DMS53 (cell line): ENCODE measurements around the gene CYP3A5.
A peak's percentile ranks its signal among the peaks of the same experiment; 100 is the strongest.
"Not testable (repeated sequence)": the region's sequence is repeated elsewhere in the genome, so short reads cannot be mapped to it uniquely, and the experiment has no call there.

Experiments
- DNase-seq: peaks from one replicate; lab custom pipeline; 2025; lab: John Stamatoyannopoulos, UW

Gene CYP3A5

DNA sequence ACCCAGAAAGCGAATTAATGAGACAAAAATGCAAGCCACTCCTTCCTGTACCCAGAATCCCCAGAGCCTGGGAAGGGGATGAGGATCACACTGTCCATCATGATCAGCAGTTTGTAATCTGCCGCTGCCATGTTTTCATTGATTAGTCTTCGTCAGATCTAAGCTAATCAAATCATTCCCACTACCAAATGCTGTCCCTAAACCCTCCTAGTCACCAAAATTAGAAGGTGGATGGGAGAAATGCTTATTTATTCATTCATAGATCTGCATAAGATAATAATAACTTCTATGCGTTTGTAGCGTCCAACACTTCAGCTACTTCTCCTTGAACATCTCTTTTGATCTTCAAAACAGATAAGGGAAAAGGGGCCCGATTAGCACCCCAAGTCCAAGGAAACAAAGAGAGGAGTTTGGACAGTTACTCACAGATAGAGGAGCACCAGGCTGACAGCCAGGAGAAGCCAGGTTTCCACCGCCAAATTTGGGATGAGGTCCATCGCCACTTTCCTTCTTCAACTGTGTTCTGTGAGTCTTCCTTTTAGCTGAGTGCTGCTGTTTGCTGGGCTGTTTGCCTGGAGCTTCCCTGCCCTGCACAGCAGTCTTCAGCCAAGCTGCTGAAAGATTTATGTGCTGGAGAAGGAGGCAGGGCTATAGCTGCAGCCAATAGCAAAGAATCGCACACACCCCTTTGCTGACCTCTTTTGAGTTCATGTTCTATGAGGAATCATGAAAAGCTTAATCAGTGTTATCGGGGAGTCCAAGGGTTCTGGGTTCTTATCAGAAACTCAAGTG is at the start of gene CYP3A5:
TSS of gene CYP3A5 (minus strand) at position 597 of the 792 bp plus-strand sequence. CDS start at position 497, 100 bp downstream.
- DNase-seq: peak; percentile 21

DNA sequence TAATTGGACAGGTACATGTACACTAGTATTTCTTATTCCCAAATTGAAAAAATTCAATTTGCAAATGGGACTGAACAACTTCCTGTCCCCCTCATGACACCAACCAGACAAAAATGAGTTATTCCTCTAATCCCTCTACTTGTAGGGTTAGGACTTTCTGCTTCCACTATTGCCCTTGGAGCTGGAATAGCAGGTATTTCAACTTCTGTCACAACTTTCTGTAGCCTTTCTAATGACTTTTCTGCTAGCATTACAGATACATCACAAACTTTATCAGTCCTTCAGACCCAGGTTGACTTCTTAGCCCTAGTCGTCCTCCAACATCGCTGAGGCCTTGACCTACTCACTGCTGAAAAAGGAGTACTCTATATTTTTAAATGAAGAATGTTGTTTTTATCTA is 48.8 kb upstream of the CYP3A5 start:
- no peak for DNase-seq

DNA sequence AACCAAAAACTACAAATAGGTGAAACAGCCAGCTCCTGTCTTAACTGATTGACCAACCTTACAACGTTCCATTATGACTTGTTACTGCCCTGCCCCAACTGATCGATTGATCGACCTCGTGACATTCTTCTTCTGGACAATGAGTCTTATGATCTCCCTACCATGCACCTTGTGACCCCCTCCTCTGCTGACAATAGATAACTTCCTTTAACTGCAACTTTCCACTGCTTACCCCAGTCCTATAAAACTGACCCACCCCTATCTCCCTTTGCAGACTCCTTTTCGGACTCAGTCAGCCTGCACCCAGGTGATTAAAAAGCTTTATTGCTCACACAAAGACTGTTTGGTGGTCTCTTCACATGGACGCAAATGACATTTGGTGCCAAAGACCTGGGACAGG is 43.4 kb upstream of the CYP3A5 start:
- DNase-seq: not testable (repeated sequence)

DNA sequence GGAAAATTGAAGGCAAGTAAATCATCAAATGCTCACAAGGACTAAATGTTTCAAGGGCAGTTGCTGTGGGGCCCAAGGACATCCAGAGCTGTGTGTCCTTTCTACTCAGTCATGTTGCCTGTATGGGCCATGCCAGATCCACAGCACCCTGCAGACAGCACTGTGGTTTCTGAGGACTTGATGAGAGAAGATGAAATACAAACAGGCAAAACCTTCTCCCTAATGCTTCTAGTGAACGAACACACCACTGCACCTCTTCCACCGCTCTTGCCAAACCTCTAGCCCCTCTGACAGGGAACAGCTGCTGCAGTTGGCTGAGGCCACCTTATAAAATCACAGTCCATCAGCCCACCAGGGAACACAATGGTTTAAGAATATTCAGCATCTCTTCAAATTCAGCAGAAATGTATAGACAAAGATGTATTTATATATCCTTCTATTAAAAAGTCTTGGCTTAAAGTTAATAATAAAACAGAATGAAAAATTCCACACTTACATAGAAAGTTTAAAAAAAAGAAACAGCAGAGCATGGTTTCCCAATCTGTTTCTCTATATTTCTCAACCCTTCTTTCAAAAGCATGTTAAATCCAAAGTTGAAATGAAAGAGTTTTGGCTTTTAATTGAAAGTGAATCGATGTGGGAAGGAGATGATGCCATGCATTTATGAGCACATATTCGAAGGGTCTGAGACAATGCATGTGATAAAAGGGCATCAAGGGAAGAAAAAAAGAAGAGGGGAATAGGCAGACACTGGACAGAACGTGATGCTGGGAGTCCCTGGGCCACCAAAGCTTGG is 41.2 kb upstream of the CYP3A5 start:
- no peak for DNase-seq

DNA sequence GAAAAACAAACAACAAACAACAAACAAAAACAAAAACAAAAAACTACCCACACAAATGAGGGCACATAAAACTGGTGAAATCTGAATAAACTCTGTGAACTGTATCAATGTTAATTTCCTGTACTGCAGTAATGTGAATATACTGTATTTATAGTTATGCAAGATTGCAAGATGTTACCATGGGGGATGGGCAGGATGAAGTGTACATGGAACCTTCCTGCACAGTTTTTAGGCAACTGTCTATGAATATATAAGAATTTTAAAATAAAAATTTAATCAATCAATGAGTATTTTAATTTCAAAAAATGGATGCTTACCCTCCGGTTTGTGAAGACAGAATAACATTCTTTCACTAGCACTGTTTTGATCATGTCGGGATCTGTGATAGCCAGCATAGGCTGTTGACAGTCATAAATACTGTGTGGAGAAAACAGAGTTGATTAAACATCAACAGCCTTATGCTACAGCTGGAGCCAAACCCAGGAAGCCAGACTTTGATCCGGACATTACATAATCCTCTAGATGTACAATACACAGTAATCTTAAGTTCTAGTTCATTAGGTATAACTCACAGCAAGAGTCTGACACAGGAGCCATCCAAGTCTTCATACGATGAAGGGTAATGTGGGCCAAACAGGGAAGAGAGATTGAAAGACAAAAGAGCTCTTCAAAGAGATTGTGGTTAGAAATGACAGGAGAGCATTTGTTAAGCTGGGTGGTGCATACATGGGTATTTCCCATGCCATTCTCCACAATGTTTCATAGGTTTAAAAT is 40.4 kb upstream of the CYP3A5 start:
- no peak for DNase-seq

DNA sequence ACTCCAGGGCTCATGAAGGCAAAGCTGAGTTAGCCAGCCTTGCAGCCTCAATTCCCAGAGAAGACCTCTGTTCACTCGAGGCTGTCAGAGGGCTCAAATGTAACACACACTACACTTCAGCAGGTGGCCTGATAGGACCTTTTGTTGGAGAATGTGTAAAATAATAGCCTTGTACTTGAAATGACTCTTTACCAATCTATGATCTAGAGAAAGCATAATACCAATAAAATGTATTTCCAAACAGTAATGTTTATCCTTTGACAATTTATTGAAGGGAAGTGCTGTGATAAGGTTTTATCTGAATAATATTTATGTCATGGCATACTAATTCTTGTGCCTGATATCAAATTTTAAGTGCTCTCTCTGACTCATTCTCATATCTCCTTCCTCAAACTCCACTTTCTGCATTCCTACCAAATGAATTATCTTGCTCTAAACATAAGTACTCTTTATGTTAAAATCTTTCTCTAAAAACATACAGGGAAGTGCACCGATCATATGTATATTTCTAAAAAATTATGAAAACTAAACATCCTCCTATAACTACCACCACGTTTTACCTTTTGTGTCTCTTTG is 34.3 kb upstream of the CYP3A5 start:
- no peak for DNase-seq

DNA sequence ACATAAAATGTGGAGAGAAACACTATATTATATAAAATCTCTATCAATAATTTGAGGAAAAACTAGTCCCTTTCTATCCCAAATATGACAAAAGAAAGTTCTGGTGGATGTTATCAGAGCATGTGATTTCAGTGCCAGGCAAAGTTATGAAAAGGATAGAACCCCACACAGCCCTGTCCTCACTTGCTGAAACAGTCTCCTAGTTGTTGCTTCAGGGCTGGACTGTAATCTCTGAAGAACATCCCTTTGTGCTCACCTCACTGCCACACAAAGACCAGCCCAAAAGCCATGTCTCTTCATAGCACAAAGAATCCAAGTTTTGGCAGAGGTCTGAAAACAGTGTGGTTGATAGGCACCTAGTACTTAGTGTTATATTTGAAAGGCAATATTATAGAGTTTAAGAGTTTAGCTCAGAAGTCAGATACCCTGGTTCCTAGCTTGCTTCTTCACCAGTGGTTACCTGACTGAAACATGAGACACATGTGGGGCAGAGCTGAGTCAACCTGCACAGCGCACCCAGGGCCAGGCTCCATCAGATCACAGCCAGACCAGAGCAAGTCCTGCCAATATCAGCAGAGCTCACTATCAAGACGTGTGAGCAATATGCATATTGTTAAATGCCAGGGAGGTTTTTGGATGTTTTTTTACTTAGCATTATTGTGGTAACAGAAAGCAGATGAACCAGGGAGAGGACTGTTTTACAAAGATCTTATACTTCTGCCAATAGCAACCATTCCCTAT is 30.2 kb upstream of the CYP3A5 start:
- no peak for DNase-seq

DNA sequence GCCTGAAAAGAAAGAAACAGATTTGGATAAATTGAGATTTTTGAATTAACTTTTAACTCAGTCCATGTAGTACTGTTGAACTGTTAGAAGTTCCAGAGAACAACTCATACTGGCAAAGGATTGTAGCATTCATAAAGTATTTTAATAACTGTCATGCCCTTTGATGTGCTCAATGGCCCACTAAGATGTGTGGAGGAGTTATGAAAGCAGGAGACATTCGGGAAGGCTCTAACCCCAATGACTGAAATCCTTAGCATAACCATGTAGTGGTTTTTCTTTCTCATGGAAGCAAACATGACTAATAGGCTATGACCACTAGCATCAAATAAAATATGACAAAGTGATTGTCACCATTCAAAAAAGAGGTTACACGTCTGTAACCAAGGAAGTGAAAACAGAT is 29.5 kb upstream of the CYP3A5 start:
- no peak for DNase-seq

DNA sequence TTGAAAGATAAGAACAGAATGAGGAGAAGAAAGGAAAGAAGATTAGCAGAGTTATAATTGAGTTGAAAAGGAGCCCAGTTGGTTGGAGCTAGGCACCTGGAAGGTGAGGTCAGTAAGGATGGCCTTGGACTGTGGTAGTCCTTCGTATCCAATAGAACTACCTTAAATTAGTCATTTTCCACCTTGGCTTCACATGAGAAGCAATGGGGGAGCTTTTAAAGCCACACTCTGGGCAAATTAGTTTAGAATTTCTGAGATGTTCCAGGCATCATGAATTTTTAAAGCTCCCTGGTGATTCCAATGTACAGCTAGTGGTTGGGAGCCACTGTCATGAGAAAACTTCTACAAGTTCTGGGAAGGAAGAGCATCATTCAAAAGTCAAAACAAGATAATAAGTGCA is 27.3 kb upstream of the CYP3A5 start:
- peak; percentile 74 for DNase-seq

DNA sequence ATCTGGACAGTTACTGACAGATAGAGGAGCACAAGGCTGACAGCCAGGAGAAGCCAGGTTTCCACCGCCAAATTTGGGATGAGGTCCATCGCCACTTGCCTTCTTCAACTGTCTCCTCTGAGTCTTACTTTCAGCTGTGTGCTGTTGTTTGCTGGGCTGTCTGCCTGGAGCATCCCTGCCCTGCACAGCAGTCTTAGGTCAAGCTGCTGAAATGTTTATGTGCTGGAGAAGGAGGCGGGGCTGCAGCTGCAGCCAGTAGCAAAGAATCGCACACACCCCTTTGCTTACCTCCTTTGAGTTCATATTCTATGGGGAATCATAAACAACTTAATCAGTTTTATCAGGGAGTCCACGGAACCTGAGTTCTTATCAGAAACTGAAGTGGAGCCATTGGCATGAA is 20.1 kb upstream of the CYP3A5 start:
- DNase-seq: no peak

DNA sequence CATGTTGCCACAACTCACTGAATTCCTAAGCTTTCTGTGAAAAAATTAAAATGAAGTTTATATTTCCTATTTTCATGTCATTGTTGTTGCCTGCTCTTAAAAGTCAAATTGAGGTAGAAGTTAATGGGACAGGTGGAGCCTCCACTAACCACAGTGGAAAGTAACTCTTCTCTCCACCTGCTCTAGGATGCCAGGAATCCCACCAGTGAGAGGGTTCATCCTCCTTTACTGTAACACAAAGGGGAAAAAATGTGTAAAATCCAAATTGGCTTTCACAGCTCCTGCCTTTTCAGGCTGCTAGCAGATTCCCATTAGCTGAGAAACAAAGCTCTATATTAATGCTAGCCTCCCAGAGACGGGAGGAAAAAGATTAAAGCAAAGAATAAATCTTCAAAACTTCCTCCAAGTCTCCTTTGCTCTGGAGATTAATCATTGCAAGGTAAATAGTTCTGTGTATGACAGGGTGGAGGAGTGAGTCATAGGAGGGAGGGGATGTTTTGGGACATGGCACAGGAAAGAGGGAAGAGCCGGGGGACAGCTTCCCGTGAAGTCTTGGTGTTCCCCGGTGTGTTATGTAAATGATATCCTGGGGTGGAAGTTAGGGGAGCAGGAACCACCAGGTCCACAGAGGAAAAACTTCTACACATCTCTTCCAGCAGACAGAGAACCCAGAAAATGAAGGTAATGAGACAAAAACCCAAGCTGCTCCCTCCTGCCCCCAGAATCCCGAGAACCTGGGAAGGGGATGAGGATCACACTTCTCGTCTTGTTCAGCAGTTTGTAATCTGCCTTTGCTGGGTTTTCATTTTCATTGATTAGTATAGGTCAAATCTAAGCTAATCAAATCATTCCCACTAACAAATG is 19.3 kb upstream of the CYP3A5 start:
- DNase-seq: peak; percentile 54

DNA sequence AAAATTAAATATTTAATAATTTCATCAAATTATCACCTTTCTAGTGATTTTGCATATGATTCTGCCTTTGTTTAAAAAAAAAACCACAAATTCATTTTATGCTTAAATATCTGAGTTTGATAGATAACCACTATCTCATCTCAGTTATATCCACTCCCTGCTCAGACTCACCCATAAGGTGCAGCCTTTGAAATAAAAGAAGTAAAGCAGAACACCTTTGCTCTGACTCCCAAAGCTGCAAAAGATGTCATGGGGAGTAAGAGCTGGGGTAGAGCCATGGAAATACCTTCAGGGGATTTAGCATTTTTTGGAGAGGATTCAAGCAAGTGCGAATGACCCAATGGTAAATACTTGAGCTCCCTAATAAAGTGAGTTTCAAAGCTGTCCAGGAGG is 15.1 kb upstream of the CYP3A5 start:
- no peak for DNase-seq

DNA sequence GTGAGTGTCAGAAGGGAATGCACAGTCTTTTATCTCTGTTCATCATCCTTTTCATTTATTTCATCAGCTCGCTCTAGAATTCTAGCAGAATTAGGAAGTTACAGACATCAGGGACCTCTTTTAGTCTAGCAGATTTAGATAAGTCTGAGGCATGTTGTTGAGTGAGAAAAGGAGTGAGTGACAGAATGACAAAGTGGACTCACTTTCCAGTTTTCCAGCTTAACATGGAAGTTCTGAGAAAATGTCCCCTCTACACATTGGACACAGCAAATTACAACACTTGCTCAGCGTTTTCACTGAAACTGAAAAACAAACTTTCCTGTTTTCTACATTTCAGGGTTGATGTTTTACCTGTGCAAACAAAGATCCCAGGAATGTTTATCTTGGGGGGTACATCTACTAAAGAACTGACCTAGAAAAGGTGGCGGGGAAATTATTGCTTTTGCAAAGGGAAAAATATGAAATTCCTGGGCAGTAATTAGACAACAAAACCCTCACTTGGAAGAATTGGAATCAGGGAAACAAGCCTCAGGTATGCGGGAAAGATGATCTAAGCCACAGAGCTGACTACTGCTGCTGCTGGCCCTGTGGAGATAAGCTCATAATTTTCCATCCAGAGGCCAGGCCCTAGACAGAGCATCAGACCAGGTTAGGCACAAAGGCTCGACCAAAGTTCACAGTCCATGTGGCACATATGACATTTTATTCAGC is 14.6 kb upstream of the CYP3A5 start:
- peak; percentile 53 for DNase-seq

DNA sequence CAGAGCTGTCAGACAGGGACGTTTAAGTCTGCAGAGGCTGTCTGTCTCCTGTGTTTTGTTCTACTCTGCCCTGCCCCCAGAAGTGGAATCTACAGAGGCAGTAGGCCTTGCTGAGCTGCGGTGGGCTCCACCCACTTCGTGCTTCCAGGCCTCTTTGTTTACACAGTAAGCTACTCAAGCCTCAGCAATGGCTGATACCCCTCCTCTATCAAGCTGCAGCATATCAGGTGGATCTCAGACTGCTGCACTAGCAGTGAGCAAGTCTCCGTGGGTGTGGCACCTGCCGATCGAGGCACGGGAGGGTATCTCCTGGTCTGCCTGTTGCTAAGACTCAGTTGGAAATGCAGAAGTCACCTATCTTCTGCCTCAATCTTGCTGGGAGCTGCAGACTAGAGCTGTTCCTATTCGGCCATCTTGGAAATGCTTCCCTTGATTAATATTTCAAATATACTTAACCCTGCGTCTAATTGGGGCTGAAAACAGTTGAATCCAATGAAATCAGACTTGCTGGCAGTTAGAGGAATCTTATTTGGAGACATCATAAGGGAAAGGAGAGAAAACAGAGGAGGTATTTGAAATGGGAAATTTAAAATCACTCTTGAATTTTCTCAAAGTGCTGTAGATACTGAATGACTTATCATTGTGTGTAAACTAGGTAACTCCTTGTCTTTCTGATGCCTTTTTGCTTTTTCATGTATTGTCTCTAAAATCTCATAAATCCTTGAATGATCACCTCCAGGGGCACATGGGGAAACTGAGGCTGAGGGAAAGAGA is 13.8 kb upstream of the CYP3A5 start:
- DNase-seq: peak; percentile 87

DNA sequence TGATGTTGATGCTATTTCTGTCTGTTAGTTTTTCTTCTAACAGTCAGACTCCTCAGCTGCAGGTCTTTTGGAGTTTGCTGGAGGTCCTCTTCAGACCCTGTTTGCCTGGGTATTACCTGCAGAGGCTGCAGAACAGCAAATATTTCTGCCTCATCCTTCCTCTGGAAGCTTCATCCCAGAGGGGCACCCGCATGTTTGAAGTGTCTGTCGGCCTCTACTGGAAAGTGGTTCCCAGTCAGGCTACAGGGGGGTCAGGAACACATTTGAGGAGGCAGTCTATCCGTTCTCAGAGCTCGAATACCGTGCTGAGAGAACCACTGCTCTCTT is 13.3 kb upstream of the CYP3A5 start:
- no peak for DNase-seq

DNA sequence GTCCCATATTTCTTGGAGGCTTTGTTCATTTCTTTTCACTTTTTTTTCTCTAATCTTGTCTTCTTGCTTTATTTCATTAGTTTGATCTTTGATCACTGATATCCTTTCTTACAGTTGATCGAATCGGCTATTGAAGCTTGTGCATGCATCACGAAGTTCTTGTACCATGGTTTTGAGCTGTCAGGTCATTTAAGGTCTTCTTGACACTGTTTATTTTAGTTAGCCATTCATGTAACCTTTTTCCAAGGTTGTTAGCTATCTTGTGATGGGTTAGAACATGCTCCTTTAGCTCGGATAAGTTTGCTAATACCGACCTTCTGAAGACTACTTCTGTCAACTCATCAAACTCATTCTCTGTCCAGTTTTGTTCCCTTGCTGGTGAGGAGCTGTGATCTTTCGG is 12.8 kb upstream of the CYP3A5 start:
- not testable (repeated sequence) for DNase-seq

DNA sequence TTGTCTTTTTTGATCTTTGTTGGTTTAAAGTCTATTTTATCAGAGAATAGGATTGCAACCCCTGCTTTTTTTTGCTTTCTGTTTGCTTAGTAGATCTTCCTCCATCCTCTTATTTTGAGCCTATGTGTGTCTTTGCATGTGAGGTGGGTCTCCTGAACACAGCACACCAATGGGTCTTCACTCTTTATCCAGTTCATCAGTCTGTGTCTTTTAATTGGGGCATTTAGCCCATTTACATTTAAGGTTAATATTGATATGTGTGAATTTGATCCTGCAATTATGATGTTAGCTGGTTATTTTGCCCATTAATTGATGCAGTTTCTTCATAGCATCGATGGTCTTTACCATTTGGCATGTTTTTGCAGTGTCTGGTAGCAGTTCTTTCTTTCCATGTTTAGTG is 11.9 kb upstream of the CYP3A5 start:
- not testable (repeated sequence) for DNase-seq

DNA sequence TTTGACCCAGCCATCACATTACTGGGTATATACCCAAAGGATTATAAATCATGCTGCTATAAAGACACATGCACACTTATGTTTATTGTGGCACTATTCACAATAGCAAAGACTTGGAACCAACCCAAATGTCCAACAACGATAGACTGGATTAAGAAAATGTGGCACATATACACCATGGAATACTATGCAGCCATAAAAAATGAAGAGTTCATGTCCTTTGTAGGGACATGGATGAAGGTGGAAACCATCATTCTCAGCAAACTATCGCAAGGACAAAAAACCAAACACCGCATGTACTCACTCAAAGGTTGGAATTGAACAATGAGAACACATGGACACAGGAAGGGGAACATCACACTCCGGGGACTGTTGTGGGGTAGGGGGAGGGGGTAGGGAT is 11.1 kb upstream of the CYP3A5 start:
- DNase-seq: not testable (repeated sequence)
